IMR-90 (cell line): Measurements from ENCODE around the gene ENPP3. TPM values are rescaled to one million over a fixed set of nuclear protein-coding genes. Genes with fewer than 3 reads are reported as not detected.
A peak's percentile ranks its signal among the peaks of the same experiment; 100 is the strongest.

ENCODE experiments used
- ATAC-seq: fragments of 200-7000 bp; cut with Tn5 transposase; 2 replicates; pipeline ENCODE4 v1.9.1; 2020; ENCODE audit warnings: low read depth, mild to moderate bottlenecking, moderate library complexity
- BruUV-seq: library from RNA; stranded (reverse); fragments of 400-500 nt; replicated peaks from 2 replicates; lab custom pipeline; 2021; lab: Mats Ljungman, UMichigan
- CTCF ChIA-PET: fragments of 300-600 bp; formaldehyde crosslinking; extraction: SDS; loops from one replicate; lab custom pipeline; 2021; ENCODE audit warnings: antibody characterized with exemption; lab: Yijun Ruan, JAX
- POLR2A ChIA-PET: fragments of 300-600 bp; sonication (Branson Sonifier 250); formaldehyde crosslinking; loops from one replicate; lab custom pipeline; 2022; ENCODE audit warnings: antibody characterized with exemption; ENCODE audit not compliant: unreplicated experiment; lab: Charles Lee
- DNase-seq: peaks from one replicate; pipeline ENCODE4 v3.0.0; 2013
- H2AFZ ChIP-seq: replicated peaks from 2 replicates; pipeline ENCODE3; 2013; ENCODE audit warnings: low read length, mild to moderate bottlenecking; ENCODE audit not compliant: poor library complexity
- H2AK5ac ChIP-seq: 2 replicates; pipeline ENCODE4 v1.6.1; 2013; ENCODE audit warnings: low read depth, low read length, inconsistent platforms
- H2AK9ac ChIP-seq: replicated peaks from 2 replicates; pipeline ENCODE3; 2013; ENCODE audit warnings: mild to moderate bottlenecking, low read depth, low read length, moderate library complexity; ENCODE audit not compliant: poor library complexity
- H2BK120ac ChIP-seq: 2 replicates; pipeline ENCODE4 v1.6.1; 2013; ENCODE audit warnings: low read depth, low read length, inconsistent platforms
- H2BK15ac ChIP-seq: 3 replicates; pipeline ENCODE4 v1.6.1; 2013; ENCODE audit warnings: low read depth, low read length, inconsistent platforms
- H2BK20ac ChIP-seq: 2 replicates; pipeline ENCODE4 v1.6.1; 2013; ENCODE audit warnings: low read depth, mild to moderate bottlenecking, inconsistent platforms, low read length, moderate library complexity
- H2BK5ac ChIP-seq: 2 replicates; pipeline ENCODE4 v1.6.1; 2013; ENCODE audit warnings: mild to moderate bottlenecking, low read depth, low read length, inconsistent platforms; ENCODE audit not compliant: poor library complexity, severe bottlenecking
- H3K14ac ChIP-seq: replicated peaks from 2 replicates; pipeline ENCODE4 v1.6.1; 2013; ENCODE audit warnings: low read depth, low read length, inconsistent platforms
- H3K18ac ChIP-seq: 2 replicates; pipeline ENCODE4 v1.6.1; 2013; ENCODE audit warnings: low read depth, low read length, control low read depth
- H3K23ac ChIP-seq: 2 replicates; pipeline ENCODE4 v1.6.1; 2013; ENCODE audit warnings: low read depth, low read length, inconsistent platforms
- H3K27ac ChIP-seq: 2 replicates; pipeline ENCODE4 v1.5.1; 2013; ENCODE audit warnings: mild to moderate bottlenecking, control low read depth, low read length; ENCODE audit not compliant: insufficient read depth
- H3K27me3 ChIP-seq: 2 replicates; pipeline ENCODE4 v1.6.1; 2013; ENCODE audit warnings: low read length; ENCODE audit not compliant: control insufficient read depth, insufficient read depth
- H3K36me3 ChIP-seq: 2 replicates; pipeline ENCODE4 v1.6.1; 2013; ENCODE audit warnings: low read length, mixed read lengths; ENCODE audit not compliant: control insufficient read depth, insufficient read depth
- H3K4ac ChIP-seq: 2 replicates; pipeline ENCODE4 v1.6.1; 2013; ENCODE audit warnings: low read depth, low read length, inconsistent platforms
- H3K4me1 ChIP-seq: 2 replicates; pipeline ENCODE4 v1.6.1; 2013; ENCODE audit warnings: low read length, mixed read lengths; ENCODE audit not compliant: control insufficient read depth, insufficient read depth
- H3K4me2 ChIP-seq: 2 replicates; pipeline ENCODE4 v1.6.1; 2013; ENCODE audit warnings: low read depth, mild to moderate bottlenecking, control low read depth, low read length, moderate library complexity
- H3K4me3 ChIP-seq: 2 replicates; pipeline ENCODE4 v1.5.1; 2013; ENCODE audit warnings: low read depth, mild to moderate bottlenecking, control low read depth, low read length, moderate library complexity; ENCODE audit not compliant: insufficient read depth
- H3K56ac ChIP-seq: 2 replicates; pipeline ENCODE4 v1.6.1; 2013; ENCODE audit warnings: low read length, inconsistent platforms; ENCODE audit not compliant: insufficient read depth; ENCODE audit errors: extremely low read depth
- H3K79me1 ChIP-seq, 2 experiments: 2 replicates each; pipeline ENCODE4 v1.6.1; 2013; ENCODE audit warnings: low read length in 2 of 2, inconsistent platforms in 1 of 2, low read depth in 1 of 2
- H3K9ac ChIP-seq: 2 replicates; pipeline ENCODE4 v1.6.1; 2013; ENCODE audit warnings: low read depth, low read length, control low read depth
- H3K9me1 ChIP-seq: 2 replicates; pipeline ENCODE4 v1.6.1; 2013; ENCODE audit warnings: low read length, inconsistent platforms; ENCODE audit not compliant: insufficient read depth
- H3K9me3 ChIP-seq: 2 replicates; pipeline ENCODE4 v1.6.1; 2013; ENCODE audit warnings: low read length; ENCODE audit not compliant: control insufficient read depth, insufficient read depth
- H4K20me1 ChIP-seq: 2 replicates; pipeline ENCODE4 v1.6.1; 2013; ENCODE audit warnings: low read length, inconsistent platforms; ENCODE audit not compliant: insufficient read depth
- H4K5ac ChIP-seq: 2 replicates; pipeline ENCODE4 v1.6.1; 2013; ENCODE audit warnings: mild to moderate bottlenecking, low read depth, low read length, control low read depth
- H4K8ac ChIP-seq, 2 experiments: 2 replicates each; pipeline ENCODE4 v1.6.1; 2013; ENCODE audit warnings: low read depth in 2 of 2, low read length in 2 of 2, control low read depth in 1 of 2, inconsistent platforms in 1 of 2
- H4K91ac ChIP-seq: 2 replicates; pipeline ENCODE4 v1.6.1; 2013; ENCODE audit warnings: low read depth, low read length, inconsistent platforms; ENCODE audit not compliant: insufficient read depth
- CEBPB ChIP-seq: IDR thresholded peaks from 2 replicates; pipeline ENCODE4 v1.6.1; 2012; ENCODE audit warnings: low read depth, low read length, improper control_type of control experiment
- MAZ ChIP-seq: IDR thresholded peaks from 2 replicates; pipeline ENCODE4 v1.6.1; 2012; ENCODE audit warnings: low read depth, mild to moderate bottlenecking, low read length, improper control_type of control experiment, moderate library complexity, borderline replicate concordance
- WGBS, 2 experiments: methylation state at CpG; one replicate each; pipeline versions ENCODE4 v1.1.5 to v1.1.7; 2013; ENCODE audit warnings: missing lambda C conversion rate in 2 of 2; ENCODE audit not compliant: insufficient read length in 1 of 2; ENCODE audit errors: extremely low coverage in 2 of 2; 5-methylcytosine and 5-hydroxymethylcytosine counted together
- dilution Hi-C: fragments of 300-500 bp; cut with HindIII; formaldehyde crosslinking; loops from one replicate; pipeline ENCODE4 v1.14.3; 2018; ENCODE audit warnings: low sequenced_read_pairs; ENCODE audit not compliant: unreplicated experiment
- in situ Hi-C: fragments of 300-500 bp; cut with MboI; formaldehyde crosslinking; loops from 3 replicates; pipeline ENCODE4 v1.14.3; 2019; ENCODE audit warnings: low sequenced_read_pairs, inconsistent platforms, mixed read lengths
- intact Hi-C: fragments of 100-400 bp; cut with micrococcal nuclease; formaldehyde crosslinking; loops from 2 replicates; pipeline ENCODE4 v1.10.0; 2022
- polyA plus RNA-seq, 3 experiments: library from polyadenylated mRNA; depleted of rRNA; stranded (reverse); fragments of >200 nt; gene quantifications; 2 replicates each; pipeline ENCODE4 v1.2.3, GENCODE V29; 2012; ENCODE audit warnings: low replicate concordance in 1 of 3
- total RNA-seq: library from RNA; depleted of rRNA; stranded (reverse); fragments of >200 nt; gene quantifications from 2 replicates; pipeline ENCODE4 v1.2.3, GENCODE V29; 2012

ENPP3 gene
- total and polyA plus RNA-seq, 2 of the 4 experiments (the other 2 are of a cell fraction): under 0.01 to 0.05 TPM

GRCh38 chr6:131657630-131658111, 20.6 kb downstream of the ENPP3 start:
- in situ Hi-C loops: no loop called here
- H3K9ac ChIP-seq: no peak overlapping the region
- H2AK5ac ChIP-seq: no peak overlapping the region
- H2AFZ ChIP-seq: no peak overlapping the region
- H3K14ac ChIP-seq: no peak overlapping the region
- 62% methylated on average over 2 of the region's 6 CpGs; no CpG with 5 or more reads in 1 of the 2 experiments for WGBS, 2 experiments
- no peaks in the 10 kb centered on the region for H3K9me3 ChIP-seq
- peaks cover 3% of the 10 kb centered on the region; the same call in 1 of the 2 replicates for H3K9me1 ChIP-seq
- CTCF ChIA-PET: no interaction called here
- no TSS peak for BruUV-seq
- 0 out of 2 replicates have a peak overlapping the region, but pooled peaks have one; percentile 25 for H3K18ac ChIP-seq
- no peak overlapping the region for H2BK120ac ChIP-seq
- no peak overlapping the region for H3K4ac ChIP-seq
- no peak overlapping the region for H4K8ac ChIP-seq
- H3K56ac ChIP-seq: no peak overlapping the region
- no peak overlapping the region for H3K4me2 ChIP-seq
- H2AK9ac ChIP-seq: no peak overlapping the region
- no peak overlapping the region for H2BK15ac ChIP-seq
- peak overlapping the region; percentile 46; the same call in 1 of the 2 replicates for H4K5ac ChIP-seq
- H3K79me1 ChIP-seq: no peaks in the 10 kb centered on the region
- no peaks in the 10 kb centered on the region for H3K36me3 ChIP-seq
- no peaks in the 10 kb centered on the region for H4K20me1 ChIP-seq
- POLR2A ChIA-PET: no interaction called here
- peaks cover 5% of the 10 kb centered on the region for H3K4me1 ChIP-seq
- H2BK5ac ChIP-seq: peak overlapping the region; percentile 4
- TF ChIP-seq CEBPB (peak; percentile 56), MAZ (no peak)
- intact Hi-C loops: no loop called here
- ATAC-seq (peak; percentile 78), DNase-seq (peak; percentile 85)
- no peak overlapping the region for H3K4me3 ChIP-seq
- H3K27me3 ChIP-seq: no peaks in the 10 kb centered on the region
- H4K91ac ChIP-seq: no peak overlapping the region
- no peak overlapping the region for H2BK20ac ChIP-seq
- no peak overlapping the region for H3K23ac ChIP-seq
- no peak overlapping the region; the same call in 1 of the 2 replicates for H3K27ac ChIP-seq
- dilution Hi-C loops: no loop called here
